GM18868 (cell line): Measurements from ENCODE around the gene NF1.
"Not testable (repeated sequence)": the region's sequence is repeated elsewhere in the genome, so short reads cannot be mapped to it uniquely, and the experiment has no call there.

Source experiments
- ATAC-seq: cut with Tn5 transposase; IDR thresholded peaks from one replicate; pipeline ENCODE4 v1.9.1; 2021; ENCODE audit warnings: mild to moderate bottlenecking, moderate library complexity; ENCODE audit not compliant: unreplicated experiment

NF1 gene

GRCh38 chr17:31378638-31379037 is 283.9 kb downstream of the NF1 start:
- no peak for ATAC-seq

- no peak for ATAC-seq
Observed at GRCh38 chr17:31379597-31380205, 284.9 kb downstream of the NF1 start.

- ATAC-seq, result no peak
Observed at GRCh38 chr17:31381165-31381668, 286.4 kb downstream of the NF1 start.

GRCh38 chr17:31382668-31383275 is 288.0 kb downstream of the NF1 start:
- not testable (repeated sequence) for ATAC-seq

GRCh38 chr17:31383488-31383887 is 288.7 kb downstream of the NF1 start:
- not testable (repeated sequence) for ATAC-seq

- no peak for ATAC-seq
Observed at GRCh38 chr17:31385428-31386285, 290.9 kb downstream of the NF1 start.

GRCh38 chr17:31386542-31387075 is 291.8 kb downstream of the NF1 start:
- ATAC-seq, result no peak

- ATAC-seq, result no peak
Observed at GRCh38 chr17:31387438-31387837, 292.7 kb downstream of the NF1 start.

DNA sequence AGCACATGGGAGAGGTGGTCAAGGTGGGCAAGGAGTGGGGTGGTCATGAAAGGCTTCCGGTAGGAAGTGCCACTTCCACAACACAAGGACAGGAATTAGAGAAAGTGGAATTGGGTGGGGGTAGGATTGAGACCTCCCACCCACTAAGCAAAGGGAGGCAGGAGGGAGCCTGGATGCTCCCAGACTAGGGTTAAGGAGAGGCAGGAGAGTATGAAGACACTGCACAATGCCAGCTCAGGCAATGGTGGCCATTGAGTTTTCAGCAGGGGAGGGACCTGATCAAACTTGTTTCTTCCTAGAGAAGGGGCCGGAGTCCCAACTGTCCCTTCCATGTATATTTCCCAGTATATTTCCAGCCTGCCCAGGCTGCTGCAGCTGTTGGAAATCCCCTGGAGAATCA is 293.6 kb downstream of the NF1 start:
- no peak for ATAC-seq

DNA sequence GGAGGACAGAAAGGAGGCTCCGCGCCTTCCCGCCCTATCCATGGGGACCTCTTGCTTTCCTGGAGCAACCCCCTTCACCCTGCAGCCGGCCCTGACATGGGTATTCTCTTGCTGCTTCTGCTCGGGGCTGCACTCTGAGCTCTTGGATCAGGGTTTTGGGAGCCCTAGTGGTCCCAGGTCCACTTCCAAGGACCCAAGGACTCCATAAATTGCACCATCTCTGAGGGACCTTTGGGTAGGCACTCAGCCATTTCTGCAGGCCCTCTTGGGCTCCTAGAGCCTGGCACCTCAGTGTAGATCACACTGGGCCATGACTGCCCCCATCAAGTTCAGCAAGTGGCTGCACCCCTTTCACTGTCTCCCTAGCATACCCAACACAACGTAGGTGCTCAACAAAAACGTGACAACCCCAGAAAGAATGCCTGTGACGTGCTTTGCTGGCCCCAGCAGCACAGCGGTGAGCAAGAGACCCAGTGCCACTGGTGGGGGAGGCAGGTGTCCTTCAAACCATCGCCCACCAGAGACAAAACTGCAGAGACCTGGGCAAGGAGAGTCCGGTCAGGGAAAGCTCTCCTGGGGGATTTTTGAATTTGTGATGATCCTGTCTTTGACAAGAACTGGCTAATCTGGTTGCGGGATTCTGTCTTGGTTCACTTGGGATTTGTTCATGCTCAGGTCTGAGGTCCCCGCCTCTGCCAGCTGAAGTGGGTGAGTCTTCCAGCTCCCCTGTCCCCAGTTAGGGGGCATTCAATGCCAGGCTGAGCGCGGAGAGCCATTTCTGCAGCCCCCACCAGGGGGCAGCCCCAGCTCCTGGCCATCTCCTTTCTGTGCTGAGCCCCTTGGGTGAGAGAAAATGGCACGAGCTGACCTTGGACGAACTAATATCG is 294.2 kb downstream of the NF1 start:
- ATAC-seq, result no peak

GRCh38 chr17:31389657-31390381 is 295.0 kb downstream of the NF1 start:
- ATAC-seq, result no peak

DNA sequence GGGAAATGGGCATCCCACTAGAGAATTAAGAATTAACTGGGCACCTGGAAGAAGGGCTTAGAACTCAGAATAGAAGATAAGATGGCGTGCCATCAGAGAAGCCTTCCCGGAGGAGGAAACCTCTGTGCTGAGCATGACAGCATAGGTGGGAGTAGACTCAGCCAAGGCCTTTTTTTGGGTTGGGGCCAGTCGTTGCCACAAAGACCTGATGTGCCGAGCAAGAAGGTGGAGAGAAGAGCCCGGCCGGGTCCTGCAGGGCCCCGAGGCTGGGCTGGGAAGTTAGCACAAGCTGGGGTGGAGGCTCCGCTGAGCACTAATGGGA is 295.6 kb downstream of the NF1 start:
- ATAC-seq, result no peak

DNA sequence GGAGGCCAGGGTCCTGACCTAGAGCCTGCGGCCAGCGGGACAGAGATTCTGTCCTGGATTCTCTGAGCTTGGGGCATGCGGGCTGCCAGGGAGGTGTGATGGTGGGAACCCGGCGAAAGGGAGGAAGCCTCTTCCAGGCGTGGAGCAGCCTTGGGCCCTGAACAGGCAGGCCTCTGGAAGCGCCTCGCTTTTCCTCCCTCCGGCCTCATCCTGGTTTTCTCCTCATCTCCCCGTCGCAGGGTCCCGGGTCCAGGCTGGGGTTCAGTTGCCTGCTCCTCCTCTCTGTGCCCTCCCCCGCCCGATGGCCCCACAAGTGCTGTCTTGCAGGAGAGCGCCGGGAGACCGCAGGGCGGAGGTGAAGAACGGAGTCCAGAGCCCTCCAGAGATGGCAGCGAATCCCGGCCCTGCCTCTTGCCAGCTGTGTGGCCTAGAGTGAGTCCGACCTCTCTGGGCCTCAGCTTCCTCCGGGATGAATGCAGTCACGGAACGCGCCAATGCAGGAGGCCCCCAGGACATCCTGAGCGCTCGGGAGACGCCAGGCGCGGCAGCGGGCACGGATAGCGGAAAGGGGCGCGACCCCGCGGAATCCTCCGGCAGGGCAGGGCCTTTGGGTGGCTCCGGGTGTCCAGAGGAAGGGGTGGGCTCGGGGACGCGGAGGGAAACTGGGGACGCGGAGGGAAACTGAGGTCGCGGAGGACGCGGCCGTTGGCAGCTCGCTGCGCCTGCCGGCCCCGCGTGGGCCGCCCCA is 296.1 kb downstream of the NF1 start:
- ATAC-seq, result no peak

- no peak for ATAC-seq
Observed at GRCh38 chr17:31391496-31391949, 296.7 kb downstream of the NF1 start, which contains the start of gene RAB11FIP4. Gene RAB11FIP4 (plus strand): TSS chr17:31391675. CDS start chr17:31391853, 178 bp downstream.

DNA sequence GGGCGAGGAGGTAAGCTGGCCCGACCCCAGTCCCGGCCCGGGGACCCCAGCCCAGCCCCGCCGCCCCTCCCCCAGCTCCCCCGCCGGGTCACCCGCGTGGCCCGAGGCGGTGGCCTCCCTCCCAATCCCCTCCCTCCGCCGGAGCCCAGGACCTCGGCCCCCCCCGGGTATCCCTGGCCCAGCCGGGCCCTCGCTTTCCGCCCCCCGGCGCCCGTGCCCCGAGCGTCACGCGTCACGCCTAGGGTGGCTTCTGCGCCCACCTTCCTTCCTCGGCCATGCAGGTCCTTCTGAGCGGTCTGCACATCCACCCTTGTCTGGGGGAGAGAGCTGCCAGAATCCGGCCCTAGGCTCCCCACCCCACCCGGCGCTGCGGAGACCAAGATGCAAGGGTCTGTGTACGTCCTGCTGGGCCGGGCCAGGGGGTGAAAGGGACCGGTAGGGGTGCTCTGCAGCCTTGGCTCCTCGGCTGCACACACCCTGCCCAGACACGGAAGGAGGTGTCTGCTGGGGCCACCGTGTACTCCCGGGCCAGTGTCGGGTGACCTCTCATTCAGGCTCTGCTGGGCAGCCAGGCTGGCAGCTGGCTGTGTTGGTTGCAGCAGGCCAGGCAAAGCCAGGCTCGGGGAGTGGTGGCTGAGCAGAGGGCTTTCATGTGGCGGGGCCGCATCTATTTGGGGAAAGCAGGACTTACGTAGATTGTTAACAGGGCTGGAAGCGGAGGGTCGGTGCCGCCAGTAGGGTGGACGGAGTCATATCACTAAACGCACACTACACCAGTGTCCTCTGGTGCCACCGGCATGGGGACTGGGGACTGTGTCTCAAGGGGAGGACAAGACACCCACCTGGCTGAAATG is 297.5 kb downstream of the NF1 start:
- ATAC-seq, result no peak

GRCh38 chr17:31392856-31393748 is 298.3 kb downstream of the NF1 start:
- no peak for ATAC-seq

DNA sequence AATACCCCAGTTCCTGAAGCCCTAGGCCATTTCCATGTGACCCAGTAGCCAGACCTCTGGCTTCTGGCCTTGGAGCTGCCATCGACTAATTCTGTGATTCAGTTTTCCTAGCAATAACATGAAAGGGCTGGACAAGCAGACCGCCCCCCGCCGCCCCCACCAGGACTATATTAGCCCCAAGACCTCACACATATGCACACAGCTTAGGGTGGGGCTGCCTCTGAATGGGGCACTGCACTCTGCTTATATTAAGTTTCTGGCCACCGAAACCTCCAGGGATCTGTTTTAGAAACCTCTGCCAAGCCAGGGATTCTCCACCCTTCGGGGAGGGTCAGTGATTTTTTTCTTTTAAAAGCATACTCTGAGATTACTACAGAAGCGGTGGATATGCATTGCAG is 299.0 kb downstream of the NF1 start:
- no peak for ATAC-seq
